HG03432 (cell line): ENCODE measurements around the gene GPER1.

Source experiments
- ATAC-seq: cut with Tn5 transposase; IDR thresholded peaks from one replicate; pipeline ENCODE4 v1.9.1; 2021; ENCODE audit warnings: mild to moderate bottlenecking, moderate library complexity; ENCODE audit not compliant: unreplicated experiment

GPER1 gene

DNA sequence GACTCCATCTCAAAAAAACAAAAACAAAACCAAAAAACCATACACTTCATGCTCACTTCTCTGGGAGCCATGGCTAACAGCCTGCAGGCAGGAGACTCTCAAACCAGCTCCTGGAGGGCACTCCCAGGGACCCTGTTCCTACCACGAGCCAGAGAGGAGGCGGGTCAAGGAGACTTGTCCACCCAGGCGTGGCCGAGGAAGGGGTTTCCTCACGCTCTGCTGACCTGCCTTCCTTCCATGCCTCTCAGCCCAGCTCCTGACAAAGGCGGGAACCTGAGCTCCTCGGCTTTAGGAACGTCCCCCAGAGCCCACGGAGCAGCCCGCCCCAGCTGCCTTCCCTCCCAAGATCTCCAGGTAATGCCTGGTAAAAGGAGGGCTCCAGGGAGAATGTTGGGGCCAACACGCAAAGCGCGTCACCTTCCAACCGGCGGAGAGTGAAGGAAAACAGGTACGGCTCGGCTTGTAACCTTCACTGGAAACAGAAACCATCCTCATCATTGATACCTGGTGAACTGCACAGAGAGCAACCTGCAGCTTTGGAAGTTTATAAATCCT, 34.0 kb upstream of the GPER1 start:
- no peak for ATAC-seq

DNA sequence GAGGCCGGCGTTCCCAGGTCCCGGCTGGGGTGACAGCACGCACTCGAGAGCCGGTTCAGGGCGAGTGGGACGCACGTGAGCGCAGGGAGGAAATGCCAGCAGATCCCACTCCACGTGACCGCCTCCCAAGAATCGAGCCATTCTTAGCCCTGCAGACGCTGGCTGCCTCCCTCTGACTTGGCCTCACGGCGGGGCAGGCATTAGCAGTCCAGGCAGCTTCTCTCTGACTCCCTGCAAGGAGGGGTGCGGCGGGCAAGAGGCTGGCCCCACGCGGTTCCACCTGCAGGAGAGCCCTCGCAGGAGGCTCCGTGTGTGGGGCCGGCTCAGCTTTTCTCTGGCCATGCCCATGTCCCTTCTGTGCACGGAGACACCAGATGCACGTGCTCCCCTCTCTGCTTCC, 33.5 kb upstream of the GPER1 start:
- no peak for ATAC-seq

DNA sequence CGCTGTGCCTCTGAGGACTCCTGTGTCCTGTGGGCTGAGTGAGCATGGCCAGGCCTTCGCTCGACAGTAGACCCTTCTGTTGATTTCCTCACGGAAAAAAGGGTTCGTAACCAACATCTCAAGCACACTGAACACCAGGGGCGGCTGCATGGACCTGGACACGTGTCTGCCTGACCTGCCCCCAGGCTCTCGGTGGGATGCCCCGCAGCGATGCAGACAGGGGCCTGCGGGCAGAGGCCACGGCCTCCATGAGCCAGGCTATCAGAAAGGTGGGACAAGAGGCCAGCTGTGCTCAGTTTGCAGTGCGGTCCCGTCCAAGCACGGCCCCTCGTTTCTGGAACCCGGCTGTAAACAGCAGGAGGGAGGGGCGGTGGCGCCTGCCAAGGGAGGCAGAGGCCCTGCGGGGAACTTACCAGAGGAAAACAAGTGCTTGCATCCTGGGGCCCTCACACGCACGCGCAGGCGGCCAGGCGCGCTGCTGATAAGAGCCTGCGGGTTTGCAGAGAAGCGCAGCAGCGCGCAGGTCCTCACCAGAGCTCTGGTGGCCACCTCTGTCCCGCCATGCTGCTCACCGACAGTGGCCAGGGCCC, 33.0 kb upstream of the GPER1 start:
- ATAC-seq, result no peak

DNA sequence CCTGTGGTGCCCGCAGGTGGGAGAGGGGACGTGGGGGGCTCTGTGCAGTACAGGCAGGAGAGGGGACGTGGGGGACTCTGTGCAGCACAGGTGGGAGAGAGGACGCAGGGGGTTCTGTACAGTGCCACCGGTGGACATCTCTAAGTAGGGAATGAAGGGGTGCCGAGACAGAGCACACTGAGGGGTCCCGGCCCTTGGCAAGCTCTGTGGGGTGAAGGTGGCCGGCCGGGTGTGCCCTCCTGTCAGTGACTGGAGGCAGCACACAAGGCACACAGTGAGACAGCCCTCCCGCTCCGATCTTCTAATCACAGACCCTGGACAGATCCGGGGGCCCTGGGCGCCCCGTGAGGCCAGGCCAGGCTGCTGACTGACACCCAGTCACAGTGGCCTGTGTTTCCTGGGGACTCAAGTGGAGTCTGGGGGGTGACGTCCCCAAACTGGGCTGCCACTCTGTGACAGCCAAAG, 32.4 kb upstream of the GPER1 start:
- ATAC-seq, result no peak

DNA sequence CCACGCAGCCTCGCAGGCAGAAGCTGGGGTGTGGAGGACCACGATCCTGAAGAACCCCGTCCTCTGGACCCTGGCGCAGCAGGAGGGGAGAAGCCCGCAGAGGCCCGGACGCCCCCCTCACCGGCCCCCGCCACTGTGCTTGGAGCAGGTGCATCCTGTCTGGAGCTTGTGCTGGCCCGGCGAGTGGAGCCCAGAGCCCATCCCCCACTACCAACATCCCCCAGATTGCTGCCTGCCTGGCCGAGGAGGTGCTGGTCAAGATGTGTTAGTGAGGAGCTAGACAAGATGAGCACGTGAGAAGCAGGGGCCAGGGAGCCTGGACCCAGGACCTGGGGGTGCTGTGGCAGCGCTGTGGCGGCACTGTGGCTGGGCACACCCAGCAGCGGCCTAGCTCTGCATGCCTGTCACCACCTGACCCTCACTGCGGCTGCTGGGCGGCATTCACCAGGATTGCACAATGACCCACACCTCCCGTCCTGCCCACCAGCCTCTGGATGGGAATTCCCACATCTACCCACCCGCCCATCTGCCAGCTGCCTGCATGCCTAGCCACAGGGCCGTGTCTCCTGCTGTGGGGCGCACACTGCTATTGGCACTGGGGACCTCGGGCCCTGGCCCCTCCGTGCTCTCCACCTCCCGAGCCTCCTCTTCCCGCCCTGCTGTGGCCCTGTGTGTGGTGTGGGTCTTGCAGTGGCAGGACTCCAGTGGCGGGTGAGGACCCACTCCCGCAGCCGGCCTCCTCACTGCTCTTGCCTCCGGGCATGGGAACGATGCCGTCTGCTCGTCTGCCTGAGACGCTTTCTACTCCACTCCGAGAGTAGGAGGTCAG, 31.7 kb upstream of the GPER1 start:
- ATAC-seq, result no peak

DNA sequence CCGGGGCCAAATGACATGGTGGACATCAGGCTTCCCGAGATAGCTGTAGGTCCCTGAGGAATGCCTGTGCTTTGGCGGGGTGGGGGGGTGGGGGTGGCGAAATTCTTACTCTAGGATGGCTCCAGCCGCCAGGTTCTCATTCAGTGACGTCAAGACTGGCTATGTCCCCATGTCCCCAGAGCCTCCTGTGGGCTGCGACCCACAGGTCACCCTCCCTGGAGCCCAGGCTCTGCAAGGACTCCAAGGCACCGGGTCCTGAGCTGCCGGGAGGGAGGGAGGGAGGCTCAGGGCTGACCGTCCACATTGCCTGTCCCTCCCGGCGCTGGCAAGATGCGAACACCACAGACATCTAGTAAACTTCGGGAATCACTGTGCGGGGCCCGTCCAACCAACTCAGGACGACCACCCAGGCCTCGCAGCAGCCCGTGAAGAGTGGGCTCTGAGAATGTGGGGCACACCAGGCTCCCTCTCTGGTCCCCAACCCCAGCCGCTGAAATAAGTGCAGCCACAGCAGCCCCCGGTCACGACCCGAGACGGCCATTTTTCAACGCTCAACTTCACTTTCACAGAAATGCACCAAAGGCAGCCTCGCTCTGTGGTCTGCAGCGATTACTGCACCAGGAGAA, 31.0 kb upstream of the GPER1 start:
- ATAC-seq, result no peak

DNA sequence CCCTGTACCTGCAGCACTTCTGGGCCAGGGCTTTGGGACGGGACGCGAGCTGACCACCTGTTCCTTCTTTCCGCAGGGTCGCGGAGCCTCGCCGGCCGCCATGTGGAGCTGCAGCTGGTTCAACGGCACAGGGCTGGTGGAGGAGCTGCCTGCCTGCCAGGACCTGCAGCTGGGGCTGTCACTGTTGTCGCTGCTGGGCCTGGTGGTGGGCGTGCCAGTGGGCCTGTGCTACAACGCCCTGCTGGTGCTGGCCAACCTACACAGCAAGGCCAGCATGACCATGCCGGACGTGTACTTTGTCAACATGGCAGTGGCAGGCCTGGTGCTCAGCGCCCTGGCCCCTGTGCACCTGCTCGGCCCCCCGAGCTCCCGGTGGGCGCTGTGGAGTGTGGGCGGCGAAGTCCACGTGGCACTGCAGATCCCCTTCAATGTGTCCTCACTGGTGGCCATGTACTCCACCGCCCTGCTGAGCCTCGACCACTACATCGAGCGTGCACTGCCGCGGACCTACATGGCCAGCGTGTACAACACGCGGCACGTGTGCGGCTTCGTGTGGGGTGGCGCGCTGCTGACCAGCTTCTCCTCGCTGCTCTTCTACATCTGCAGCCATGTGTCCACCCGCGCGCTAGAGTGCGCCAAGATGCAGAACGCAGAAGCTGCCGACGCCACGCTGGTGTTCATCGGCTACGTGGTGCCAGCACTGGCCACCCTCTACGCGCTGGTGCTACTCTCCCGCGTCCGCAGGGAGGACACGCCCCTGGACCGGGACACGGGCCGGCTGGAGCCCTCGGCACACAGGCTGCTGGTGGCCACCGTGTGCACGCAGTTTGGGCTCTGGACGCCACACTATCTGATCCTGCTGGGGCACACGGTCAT, 30.3 kb upstream of the GPER1 start:
- no peak for ATAC-seq

DNA sequence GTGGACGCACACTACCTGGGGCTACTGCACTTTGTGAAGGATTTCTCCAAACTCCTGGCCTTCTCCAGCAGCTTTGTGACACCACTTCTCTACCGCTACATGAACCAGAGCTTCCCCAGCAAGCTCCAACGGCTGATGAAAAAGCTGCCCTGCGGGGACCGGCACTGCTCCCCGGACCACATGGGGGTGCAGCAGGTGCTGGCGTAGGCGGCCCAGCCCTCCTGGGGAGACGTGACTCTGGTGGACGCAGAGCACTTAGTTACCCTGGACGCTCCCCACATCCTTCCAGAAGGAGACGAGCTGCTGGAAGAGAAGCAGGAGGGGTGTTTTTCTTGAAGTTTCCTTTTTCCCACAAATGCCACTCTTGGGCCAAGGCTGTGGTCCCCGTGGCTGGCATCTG, 29.6 kb upstream of the GPER1 start:
- ATAC-seq, result no peak

DNA sequence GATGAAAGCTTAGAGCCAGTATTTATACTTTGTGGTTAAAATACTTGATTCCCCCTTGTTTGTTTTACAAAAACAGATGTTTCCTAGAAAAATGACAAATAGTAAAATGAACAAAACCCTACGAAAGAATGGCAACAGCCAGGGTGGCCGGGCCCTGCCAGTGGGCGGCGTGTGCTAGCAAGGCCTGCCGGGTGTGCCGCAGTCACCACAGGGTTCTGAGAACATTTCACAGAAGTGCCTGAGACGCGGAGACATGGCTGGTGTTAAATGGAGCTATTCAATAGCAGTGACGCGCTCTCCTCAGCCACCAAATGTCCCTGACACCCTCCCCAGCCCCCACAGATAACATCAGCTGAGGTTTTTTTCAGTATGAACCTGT, 29.1 kb upstream of the GPER1 start:
- no peak for ATAC-seq

DNA sequence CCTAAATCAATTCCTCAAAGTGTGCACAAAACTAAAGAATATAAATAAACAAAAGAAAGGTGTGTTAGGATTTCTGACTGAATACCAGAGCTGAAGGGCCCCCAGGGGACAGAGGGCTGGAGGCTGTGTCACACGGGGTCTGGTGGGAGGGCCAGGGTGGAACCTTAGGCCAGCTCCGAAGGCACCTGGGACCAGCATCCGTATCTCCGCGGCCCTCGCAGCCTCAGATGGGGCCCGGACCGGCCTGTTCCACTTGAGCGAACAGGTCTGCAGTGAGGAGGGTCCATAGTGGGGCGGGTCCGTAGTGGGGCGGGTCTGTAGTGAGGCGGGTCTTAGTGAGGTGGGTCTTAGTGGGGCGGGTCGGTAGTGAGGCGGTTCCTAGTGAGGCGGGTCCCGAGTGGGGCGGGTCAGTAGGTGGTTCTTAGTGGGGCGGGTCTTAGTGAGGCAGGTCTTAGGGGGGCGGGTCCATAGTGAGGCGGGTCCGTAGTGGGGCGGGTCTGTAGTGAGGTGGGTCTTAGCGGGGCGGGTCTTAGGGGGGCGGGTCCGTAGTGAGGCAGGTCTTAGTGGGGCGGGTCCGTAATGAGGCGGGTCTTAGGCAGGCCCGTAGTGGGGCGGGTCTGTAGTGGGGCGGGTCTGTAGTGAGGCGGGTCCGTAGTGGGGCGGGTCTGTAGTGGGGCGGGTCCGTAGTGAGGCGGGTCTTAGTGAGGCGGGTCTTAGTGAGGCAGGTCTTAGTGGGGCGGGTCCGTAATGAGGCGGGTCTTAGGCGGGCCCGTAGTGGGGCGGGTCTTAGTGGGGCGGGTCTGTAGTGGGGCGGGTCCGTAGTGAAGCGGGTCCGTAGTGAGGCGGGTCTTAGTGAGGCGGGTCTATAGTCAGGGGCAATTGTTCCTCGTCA, 28.5 kb upstream of the GPER1 start:
- ATAC-seq, result no peak

DNA sequence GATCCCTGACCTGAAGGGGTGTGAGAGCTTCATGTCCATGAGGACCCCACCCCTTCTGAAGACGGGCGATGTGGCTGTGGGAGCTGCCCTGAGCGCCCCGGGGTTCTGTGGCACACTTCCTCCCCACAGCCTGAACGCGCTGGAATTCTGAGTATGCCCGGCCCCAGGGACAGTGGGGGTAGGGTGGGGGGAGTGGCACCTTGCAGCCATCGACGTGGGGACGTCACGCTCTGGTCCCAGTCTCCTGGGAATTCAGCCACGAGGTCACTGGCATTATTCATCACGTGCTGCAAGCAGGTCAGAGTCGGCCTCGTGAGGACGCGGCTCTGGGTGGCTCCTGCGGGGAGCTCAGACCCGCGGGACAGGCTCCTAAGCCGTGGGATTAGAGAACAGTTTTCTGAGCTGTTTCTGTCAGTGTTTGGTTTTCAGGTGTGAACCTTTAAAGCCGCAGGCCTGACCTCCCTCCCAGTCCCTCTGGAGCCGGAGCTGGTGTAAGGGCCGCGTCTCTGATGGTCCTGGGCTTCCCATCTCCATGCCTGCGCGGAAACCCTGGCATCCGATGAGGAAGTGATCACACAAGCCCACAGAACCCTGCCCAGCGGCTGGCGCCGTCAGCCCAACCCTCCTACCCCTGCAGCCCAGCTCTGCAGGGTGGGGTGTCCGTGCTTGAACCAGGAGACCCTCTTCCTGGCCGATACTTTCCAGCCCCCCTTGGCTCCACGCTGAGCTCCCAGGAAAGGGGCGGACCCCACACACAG, 27.4 kb upstream of the GPER1 start:
- ATAC-seq, result no peak

DNA sequence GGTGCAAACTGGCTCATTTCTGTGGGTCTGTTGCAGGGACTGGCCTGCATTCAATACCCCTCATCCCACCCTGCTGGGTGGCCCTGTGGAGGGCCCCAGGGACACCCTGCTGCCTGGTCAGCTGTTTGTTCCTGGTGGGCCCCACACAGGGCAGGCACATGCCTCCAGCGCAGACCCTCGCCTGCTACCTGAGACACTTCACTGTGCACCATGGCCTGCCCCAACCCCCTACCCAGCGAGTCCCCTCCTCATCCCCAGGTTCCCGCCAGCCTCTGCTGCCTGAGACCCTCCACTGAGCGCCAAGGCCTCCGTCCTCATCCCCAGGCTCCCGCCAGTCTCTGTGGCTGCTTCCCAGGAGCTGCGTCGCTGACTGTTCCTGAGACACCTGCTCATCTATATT, 26.7 kb upstream of the GPER1 start:
- no peak for ATAC-seq

DNA sequence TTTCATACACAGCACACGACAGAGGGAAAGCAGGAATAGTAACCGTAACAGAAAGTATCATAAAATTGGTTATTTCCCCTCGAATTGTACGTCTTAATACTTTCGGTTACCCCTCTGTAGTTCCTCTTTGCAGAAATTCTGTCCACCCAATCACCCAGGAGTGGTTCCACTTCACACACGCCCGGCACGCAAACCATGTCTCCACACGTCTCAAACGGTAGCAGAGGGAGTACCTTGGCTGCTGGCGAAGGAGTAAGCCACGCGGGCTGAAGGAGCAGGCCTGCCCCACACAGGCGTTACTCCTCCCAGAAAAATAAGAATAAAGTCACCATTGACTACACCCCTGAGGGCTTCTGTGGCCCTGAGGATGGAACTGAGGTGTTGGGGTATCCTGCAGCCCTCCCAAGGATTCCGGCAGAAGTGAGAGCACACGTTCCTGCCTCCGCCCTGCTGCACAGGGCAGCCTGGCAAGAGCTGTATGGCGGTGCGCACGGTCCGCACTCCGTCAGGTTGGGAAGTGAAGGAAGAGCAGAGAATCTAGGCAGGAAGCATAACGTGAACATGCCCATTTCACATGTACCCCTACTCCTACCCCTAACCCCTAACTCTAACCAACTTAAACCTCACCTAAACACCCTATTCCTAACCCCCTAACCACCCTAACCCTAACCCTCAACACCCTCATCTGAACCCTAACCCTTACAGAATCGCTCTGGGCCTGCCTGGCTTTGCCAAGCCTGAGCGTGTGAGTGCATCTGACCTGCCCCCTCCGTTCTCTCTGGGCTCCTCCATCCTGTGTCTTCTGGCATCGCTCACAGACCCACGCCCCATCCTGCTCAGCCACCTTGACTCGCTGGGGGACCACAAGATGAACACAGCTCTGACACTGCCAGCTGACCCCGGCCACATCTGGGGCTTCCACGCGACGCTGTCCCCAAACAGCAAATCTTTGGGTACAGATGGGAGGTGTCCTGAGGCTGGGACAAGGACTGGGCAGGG, 25.3 kb upstream of the GPER1 start:
- ATAC-seq, result peak; percentile 73

DNA sequence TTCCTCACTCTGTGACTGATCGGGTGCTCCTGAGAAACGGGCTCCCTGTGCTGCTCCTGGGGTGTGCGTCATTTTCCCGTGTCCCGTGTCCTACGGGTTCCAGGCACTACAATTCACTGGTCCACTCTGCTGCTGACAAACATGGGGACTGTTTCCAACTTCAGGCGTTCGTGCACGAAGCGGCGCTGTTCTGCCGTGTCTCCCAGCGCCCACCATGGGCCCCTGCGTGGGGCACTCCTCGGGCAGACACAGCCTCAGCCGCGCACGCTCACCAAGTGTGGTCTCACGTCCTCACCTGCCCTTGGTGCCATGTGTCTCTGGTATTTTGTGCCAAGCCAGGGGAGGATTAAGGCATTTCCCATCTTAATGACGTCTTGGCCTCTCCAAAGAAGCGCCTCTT, 24.6 kb upstream of the GPER1 start:
- no peak for ATAC-seq

DNA sequence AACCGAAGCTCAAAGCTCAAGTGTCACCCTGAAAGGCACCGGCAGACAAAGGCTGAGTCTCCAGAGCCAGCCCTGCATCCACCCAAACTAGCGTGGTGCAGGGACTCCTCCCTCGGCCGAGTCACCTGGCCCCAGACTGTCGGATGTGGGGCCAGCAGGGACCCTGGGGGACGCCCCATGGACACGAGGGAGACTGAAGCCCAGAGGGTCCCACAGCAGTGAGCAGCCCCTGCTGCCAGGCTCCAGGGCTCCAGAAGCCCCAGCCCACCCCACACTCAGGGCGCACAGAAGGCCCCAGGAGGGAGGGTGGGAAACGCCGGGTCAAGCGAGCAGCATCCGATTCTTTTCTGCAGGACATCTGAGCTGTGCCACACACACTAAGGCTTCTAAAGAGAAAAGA, 23.3 kb upstream of the GPER1 start:
- no peak for ATAC-seq

DNA sequence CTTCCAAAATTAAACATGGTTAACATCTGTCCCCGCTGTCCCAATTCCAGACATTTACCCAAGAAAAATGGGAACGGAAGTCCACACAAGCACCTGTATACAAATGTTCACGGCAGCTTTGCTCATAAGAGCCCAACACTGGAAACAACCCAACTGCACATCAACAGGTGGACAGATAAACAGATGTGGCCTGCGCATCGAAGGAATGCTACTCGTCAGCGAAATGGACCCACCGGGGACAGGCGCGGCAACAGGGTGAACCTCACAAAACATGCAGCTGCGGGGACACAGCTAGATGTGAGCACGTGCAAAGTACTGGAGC, 22.7 kb upstream of the GPER1 start:
- ATAC-seq, result no peak

DNA sequence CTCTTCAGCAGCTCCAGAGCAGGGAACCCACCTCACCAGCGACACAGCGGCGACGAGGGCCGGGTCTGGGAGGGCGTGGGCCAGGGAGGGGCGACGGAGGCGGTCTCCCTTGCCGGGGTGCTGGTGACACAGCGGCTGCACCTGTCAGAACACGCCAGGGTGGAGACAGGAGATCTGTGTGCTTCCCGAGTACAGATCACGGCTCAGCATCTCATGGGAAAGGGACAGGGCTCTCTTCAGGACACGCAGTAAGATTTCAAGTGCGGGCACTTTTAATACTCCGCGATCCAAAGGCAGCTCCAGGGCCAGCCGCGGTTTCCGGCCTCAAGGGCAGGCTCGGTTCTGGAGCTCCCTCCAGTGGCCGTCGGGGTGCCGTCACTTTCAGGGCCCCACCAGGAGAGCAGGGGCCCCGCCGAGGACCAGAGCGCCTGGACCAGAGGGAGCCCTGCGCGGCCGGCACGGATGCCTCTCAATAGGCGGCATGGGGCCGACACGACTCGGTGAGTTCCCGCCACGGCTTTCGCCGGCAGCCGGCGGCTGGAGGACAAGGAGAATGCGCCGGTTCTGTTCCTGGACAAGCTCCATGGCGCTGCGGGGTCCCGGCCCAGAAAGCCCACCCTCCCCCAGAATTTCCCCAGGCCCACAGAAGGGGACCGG, 22.2 kb upstream of the GPER1 start:
- peak; percentile 60 for ATAC-seq

DNA sequence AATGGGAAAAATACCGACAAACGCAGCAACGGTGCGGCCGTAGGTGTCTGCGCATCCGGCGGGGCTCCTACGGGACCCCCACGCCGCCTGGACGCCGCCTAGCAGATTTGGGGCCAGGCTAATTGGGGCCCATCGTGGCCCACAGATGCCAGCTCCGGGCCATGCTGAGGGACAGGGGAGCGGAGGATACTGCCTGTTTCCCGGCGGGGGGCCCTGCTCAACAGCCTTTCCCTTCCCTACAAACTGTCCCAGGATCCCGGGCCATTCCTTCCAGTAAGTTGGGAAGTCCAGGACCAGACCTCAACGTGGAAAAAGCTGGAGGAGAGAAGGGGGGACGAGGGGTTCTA, 21.7 kb upstream of the GPER1 start:
- ATAC-seq, result no peak
